Bladder microvascular endothelial cell (primary cell): Measurements from ENCODE around the gene SP2. TPM values are rescaled to one million over a fixed set of nuclear protein-coding genes. Genes with fewer than 3 reads are reported as not detected.

Source experiments
- total RNA-seq: library from RNA; depleted of rRNA; stranded (reverse); fragments of >200 nt; gene quantifications from 2 replicates; pipeline ENCODE4 v1.2.3, GENCODE V29; 2014

Gene SP2
- 0.65 and 2.3 TPM in 2 replicates for total RNA-seq

DNA sequence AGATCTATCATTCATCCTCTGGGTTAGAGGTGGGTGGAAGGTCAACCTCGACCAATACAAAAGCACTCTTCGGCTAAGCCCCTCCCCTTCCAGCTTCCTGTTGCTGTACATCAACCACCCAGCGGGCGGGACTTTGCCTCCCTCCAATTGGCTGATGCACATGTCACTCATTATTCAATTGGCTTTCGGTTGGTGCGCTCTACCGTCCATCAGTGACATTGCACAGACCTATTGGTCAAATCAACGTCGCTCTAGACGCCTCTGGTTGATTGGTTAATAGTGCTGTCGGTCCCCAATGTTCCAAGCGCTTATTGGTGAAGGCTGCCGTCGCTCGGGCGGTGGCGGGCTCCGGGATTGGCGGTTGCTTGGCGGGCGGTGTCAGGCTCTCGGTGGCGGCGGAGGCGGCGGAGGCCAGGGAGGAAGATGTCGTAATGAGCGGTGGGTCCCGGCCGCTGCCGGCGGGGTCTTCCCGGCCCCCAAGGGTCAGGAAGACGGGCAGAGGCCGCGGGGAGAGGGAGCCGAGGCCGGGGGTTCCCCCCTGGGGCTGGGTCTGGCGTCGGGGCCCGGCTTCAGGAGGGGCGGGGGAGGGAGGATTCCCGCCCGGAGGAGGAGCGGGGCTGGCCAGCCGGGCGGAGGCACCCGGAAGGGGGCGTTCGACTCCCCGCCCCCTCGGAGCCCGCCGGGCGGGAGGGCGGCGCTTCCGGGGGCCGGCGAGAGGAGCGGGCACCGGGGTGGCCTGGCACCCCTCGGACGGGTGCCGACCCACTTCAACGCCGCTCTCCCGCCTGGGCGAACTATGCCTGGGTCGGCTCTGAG, at the start of gene SP2:
Gene SP2, plus strand, starts transcription at position 381 of the 816 bp plus-strand sequence. Its CDS starts 51 bp downstream, at position 432.

DNA sequence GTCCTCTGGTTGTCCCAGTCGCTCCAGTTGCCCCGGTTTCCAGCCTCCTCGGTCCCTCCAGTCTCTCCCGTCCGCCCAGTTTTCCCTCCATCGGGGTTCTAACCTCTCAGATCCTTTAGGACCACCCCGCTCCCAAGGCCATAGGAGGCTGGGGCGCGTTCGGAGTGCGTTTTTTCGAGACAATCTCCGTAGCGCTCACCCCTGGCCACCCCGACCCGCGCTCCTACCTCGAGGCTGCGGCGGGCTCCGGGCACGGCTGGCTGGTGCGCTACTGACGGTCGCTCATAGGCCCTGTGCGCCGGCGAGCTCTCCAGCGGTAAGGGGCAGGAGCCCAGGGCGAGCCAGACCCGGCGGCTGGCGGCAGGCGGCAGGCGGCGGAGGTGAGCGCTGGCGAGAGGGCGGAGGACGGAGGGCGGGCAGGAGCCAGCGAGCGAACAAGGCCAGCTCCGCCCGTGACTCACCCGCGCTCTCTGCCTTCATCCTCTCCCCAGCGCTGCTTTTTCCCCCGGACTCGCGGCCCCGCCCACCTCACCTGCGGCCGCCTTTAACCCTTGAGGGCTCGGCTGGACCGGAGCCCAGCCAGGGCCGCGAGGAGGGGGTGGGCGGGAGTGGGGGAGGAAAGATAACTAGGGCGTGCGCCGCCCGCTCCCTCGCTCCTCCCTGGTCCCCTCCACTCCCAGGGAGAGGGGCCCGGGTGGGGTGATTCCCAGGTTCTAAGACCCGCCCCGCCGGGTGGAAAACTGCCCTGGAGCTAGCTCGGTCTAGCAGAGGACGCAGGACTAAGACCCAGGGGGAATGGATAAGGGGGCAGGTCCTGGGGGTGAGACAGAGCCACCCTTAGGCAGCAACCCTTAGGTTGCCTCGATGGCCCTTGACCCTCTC, 45.1 kb upstream of the SP2 start, which contains the start of gene SP6:
Gene SP6, minus strand, starts transcription at position 472 of the 882 bp plus-strand sequence. CDS start 2,734 bp downstream, outside the sequence.

GRCh38 chr17:47941246-47942095, 45.4 kb downstream of the SP2 start, which contains the start of gene PNPO:
TSS of gene PNPO (plus strand) at chr17:47941571. CDS start at chr17:47941676, 105 bp downstream.

DNA sequence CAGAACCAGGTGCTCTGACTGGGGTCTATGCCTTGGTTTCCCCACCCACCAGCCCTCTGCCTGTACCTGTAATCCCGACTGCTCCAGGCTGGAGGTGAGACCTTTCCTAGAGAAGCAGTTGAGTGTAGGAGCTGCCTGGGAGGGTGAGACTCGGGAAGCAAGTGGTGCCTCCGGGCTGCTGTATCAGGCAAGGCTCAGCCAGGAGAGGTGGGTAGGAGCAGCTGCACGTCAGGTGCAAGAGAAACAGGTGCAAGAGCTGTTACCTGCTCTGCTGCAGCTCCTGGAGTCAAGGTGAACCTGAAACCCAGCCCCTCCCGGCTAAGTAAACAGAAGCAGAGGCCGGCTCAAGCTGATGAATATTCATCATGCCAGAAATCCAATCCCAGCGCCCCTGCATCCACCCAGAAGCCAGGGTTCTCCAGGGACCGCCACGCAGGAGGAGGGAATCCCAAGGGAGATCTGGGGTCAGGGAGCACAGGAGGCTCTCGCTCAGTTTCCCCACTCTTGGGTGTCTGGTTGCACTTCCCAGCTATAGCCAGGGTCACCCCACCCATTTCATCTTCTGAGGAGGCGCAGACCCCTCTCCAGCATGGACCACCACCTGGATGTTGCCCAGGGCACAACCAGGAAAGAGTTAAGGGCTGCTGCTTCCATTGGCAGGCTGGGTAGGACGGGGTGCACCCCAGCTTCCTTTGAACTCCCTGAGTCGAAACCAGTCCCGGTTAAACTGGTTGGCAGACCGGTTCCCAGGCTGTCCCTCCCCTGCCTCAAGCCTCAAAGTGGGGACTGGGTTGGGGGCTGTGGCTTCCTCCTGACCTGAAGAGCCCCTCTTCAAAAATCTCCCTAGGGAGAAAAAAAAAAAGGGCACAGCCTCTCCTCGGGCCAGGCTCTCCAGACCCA, 61.8 kb downstream of the SP2 start, which contains the start of gene PRR15L:
Gene PRR15L, minus strand, starts transcription at position 293 of the 900 bp plus-strand sequence. CDS start 4,649 bp downstream, outside the sequence.

GRCh38 chr17:47970725-47971499, 74.9 kb downstream of the SP2 start, which contains the start of gene CDK5RAP3:
TSS of gene CDK5RAP3 (plus strand) at chr17:47971113. CDS start at chr17:47971147, 34 bp downstream.

Other genes starting within 250 kb of the SP2 start
- 183 and 321 TPM in 2 replicates for gene KPNB1, start 246.3 kb upstream of the SP2 start, total RNA-seq
- 12.8 and 15.0 TPM in 2 replicates for gene TBKBP1, start 202.1 kb upstream of the SP2 start, total RNA-seq
- under 0.01 TPM in 1 of 2 replicates, not detected in the other for gene TBX21, start 163.0 kb upstream of the SP2 start, total RNA-seq
- 5.7 and 11.5 TPM in 2 replicates for gene OSBPL7, start 74.4 kb upstream of the SP2 start, total RNA-seq
- gene MRPL10, start 64.7 kb upstream of the SP2 start, total RNA-seq, result 12.5 and 12.8 TPM in 2 replicates
- gene LRRC46, start 64.6 kb upstream of the SP2 start, total RNA-seq, result 0.16 TPM in 1 of 2 replicates, not detected in the other
- 33.5 and 44.7 TPM in 2 replicates for gene SCRN2, start 55.0 kb upstream of the SP2 start, total RNA-seq
- 0.49 and 5.1 TPM in 2 replicates for gene SP6, start 45.1 kb upstream of the SP2 start, total RNA-seq
- 14.4 and 19.7 TPM in 2 replicates for gene PNPO, start 45.3 kb downstream of the SP2 start, total RNA-seq
- not detected in 2 replicates for gene PRR15L, start 61.6 kb downstream of the SP2 start, total RNA-seq
- 54.6 and 76.5 TPM in 2 replicates for gene CDK5RAP3, start 74.9 kb downstream of the SP2 start, total RNA-seq
- gene COPZ2, start 141.6 kb downstream of the SP2 start, total RNA-seq, result 9.1 and 11.0 TPM in 2 replicates
- 71.2 and 374 TPM in 2 replicates for gene NFE2L1, start 152.1 kb downstream of the SP2 start, total RNA-seq
- 33.8 and 58.0 TPM in 2 replicates for gene CBX1, start 205.2 kb downstream of the SP2 start, total RNA-seq
- 10.8 and 19.4 TPM in 2 replicates for gene SNX11, start 211.5 kb downstream of the SP2 start, total RNA-seq